D721Med (cell line): ENCODE data around the gene AUTS2.

Experiments
- DNase-seq: peaks from one replicate; pipeline ENCODE4 v3.0.0; 2011; ENCODE audit warnings: low spot score; ENCODE audit not compliant: insufficient read length
- FAIRE-seq: peaks from 2 replicates; lab custom pipeline; 2011; peaks lifted over from hg19 to GRCh38; lab: Jason Lieb, UNC
- TF ChIP-seq, protein P1 (sequence below): IDR thresholded peaks from 2 replicates; pipeline ENCODE4 v1.5.1; 2012; ENCODE audit warnings: mild to moderate bottlenecking, control low read depth; ENCODE audit not compliant: insufficient read depth; ENCODE audit errors: missing control alignments

The AUTS2 gene

GRCh38 chr7:70622936-70623335 lies 1024.7 kb downstream of the AUTS2 start:
- no peak for DNase-seq
- FAIRE-seq: no peak
- TF ChIP-seq, protein P1, sequence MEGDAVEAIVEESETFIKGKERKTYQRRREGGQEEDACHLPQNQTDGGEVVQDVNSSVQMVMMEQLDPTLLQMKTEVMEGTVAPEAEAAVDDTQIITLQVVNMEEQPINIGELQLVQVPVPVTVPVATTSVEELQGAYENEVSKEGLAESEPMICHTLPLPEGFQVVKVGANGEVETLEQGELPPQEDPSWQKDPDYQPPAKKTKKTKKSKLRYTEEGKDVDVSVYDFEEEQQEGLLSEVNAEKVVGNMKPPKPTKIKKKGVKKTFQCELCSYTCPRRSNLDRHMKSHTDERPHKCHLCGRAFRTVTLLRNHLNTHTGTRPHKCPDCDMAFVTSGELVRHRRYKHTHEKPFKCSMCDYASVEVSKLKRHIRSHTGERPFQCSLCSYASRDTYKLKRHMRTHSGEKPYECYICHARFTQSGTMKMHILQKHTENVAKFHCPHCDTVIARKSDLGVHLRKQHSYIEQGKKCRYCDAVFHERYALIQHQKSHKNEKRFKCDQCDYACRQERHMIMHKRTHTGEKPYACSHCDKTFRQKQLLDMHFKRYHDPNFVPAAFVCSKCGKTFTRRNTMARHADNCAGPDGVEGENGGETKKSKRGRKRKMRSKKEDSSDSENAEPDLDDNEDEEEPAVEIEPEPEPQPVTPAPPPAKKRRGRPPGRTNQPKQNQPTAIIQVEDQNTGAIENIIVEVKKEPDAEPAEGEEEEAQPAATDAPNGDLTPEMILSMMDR: no peak

DNA sequence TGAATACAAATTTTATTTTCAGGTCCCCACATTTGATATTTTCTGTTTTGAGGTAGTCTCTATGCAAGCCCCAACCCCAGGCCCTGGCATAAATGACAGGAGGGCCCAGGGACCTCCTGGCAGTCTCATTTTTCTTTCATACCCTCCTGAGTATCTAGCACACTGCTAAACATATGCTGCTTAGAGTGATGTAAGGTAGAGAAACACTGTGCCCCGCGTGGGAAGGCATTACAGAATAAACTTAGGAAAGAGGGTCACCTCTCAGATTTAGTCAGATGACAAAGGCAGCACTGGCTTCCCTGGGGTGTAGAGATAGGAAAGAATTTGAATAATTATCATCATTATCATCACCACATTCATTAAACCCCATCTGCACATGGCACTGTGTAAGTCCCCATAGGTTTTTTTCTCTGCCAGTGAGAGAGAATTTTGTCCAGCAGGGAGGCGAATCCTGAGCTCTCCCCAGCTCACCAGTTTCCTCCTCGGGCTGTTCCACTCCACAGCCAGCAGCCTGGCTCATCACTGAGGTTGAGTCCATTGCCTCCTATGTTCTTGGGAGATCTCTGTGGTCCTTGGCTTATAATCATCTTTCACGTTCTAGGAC lies 1026.3 kb downstream of the AUTS2 start:
- no peak for DNase-seq
- no peak for FAIRE-seq
- TF ChIP-seq, protein P1: no peak

DNA sequence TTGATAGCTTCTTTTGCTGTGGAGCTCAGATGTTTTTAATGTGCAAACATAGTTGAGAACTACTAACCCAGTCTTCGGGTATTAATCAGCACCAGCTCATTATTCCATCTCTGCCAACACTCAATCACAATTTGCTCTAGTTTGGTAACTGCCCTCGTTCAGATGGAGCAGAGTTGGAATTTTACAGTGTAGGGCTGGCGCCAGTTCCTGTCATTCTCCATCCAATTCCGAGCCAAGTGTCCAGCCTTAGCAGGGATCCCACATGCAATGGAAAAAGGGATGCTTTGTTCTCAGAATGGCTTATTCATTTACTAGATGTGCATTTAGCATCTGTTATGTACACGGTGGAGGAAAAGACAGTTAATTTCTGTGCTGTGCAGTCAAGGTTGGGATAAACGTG lies 1029.2 kb downstream of the AUTS2 start:
- no peak for FAIRE-seq
- TF ChIP-seq, protein P1: no peak
- DNase-seq: no peak

- DNase-seq (no peak), FAIRE-seq (no peak)
- TF ChIP-seq, protein P1: no peak
Observed at GRCh38 chr7:70630440-70630817, 1032.2 kb downstream of the AUTS2 start.

DNA sequence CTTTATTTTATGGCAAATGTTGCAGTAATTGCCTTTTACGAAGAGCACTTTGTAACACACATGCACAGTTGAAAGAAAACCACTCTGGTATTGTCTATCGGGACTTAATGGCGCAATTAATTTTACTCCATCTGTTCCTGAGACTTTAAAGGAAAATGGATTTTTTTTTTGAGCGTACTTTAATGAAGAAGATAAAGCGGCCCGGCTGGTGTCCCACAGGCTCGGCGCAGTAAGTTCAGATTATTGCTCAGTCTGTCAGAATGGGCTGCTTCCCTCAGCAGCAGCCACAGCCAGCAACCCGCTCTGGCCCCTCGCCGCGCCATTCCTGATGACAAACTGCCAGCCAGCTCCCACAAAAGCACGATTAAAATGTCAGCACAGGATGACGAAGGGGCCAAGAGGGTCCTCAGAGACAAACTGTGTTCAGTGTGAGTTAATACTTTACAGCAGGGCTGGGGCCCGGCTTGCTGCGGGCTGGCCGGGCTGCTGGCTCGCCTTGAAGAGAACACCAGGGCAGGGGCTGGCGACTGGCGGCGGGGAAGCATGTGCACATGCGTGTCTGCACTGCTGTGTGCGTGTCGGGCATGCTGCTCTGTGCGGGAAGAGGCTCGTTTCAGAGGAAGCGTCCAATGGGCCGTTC lies 1032.7 kb downstream of the AUTS2 start:
- no peak for DNase-seq
- FAIRE-seq: no peak
- TF ChIP-seq, protein P1: no peak

DNA sequence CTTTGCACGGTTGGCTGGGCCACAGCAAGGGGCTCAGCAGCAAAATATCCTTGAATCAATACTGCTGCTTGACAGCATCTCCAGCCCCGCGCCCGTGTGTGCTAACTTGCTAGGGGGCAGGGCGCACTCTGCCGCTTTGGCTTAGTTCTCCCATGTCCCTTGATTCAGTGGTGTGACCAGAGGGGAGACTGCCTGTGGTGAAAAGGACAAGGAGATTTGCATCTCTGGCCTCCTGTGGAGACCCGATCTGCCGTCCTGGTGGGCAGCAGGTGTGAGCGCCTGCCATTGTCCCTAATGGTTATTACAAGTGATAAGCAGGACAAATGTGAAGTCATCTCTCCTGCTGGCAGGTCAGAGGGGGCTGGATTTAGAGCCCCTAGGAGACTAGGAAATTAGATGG lies 1033.4 kb downstream of the AUTS2 start:
- TF ChIP-seq, protein P1: no peak
- DNase-seq (no peak), FAIRE-seq (no peak)

- DNase-seq (no peak), FAIRE-seq (no peak)
- TF ChIP-seq, protein P1: no peak
Observed at GRCh38 chr7:70632400-70632799, 1034.1 kb downstream of the AUTS2 start.
